Measurements from ENCODE around the gene KLF11. TPM values are rescaled to one million over a fixed set of nuclear protein-coding genes. Genes with fewer than 3 reads are reported as not detected.

KLF11 gene
- total RNA-seq, 2 experiments from 2014 or later, result 26.7 to 29.6 TPM

DNA sequence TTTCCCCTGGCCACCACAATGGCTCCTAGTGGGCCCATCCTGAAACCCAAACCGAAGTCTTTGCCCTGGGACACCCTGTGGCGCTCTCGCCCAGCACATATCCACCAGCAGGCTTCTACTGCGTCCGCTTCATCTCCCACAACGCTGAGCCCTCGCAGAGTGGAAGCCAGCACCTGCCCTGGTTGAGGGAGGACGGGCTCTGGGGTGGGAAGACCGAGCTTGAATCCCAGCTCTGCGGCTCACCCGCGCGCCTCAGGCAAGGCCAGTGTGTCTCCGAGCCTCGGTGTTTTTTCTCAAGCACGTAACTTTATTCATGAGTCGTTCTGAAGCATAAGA lies 15.6 kb downstream of the KLF11 start:
- POLR2A ChIA-PET, result no interaction called here
- H3K27ac Mint-ChIP-seq, result no peak overlapping the region

GRCh38 chr2:10059552-10060335 lies 16.4 kb downstream of the KLF11 start:
- H3K27me3 Mint-ChIP-seq, result peaks cover 3% of the 10 kb centered on the region
- no peaks in the 10 kb centered on the region for H3K27me3 ChIP-seq (ENCODE audit: control insufficient read depth in 1 of 2, insufficient read depth in 2 of 2, low read length in 2 of 2)
- ChIA-PET CTCF (interaction anchor here (2.0 kb wide), 1 partner anchor 76 kb away, joined by 5 read pairs; no protein-coding TSS in a partner anchor), POLR2A (no interaction called here)
- no peak overlapping the region for H3K4me3 ChIP-seq (ENCODE audit: low read length)
- H3K9me3 ChIP-seq (ENCODE audit: control insufficient read depth in 1 of 2, insufficient read depth in 1 of 2, low read length in 2 of 2), result peaks cover 0 to 4% of the 10 kb centered on the region in 2 experiments
- no peak for ATAC-seq (ENCODE audit: poor library complexity)
- TF ChIP-seq, protein P1, sequence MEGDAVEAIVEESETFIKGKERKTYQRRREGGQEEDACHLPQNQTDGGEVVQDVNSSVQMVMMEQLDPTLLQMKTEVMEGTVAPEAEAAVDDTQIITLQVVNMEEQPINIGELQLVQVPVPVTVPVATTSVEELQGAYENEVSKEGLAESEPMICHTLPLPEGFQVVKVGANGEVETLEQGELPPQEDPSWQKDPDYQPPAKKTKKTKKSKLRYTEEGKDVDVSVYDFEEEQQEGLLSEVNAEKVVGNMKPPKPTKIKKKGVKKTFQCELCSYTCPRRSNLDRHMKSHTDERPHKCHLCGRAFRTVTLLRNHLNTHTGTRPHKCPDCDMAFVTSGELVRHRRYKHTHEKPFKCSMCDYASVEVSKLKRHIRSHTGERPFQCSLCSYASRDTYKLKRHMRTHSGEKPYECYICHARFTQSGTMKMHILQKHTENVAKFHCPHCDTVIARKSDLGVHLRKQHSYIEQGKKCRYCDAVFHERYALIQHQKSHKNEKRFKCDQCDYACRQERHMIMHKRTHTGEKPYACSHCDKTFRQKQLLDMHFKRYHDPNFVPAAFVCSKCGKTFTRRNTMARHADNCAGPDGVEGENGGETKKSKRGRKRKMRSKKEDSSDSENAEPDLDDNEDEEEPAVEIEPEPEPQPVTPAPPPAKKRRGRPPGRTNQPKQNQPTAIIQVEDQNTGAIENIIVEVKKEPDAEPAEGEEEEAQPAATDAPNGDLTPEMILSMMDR (IDR thresholded peaks at IDR 0.05), result no peak
- no peak overlapping the region for H3K4me3 Mint-ChIP-seq
- no peak overlapping the region for H3K27ac ChIP-seq (ENCODE audit: low read depth in 1 of 2, low read length in 2 of 2)
- H3K27ac Mint-ChIP-seq, result no peak overlapping the region
- intact Hi-C loops (cut with DNase I, micrococcal nuclease), result no loop called here
- H3K4me1 Mint-ChIP-seq (ENCODE audit: low read depth), result peaks cover 6% of the 10 kb centered on the region
- H3K36me3 Mint-ChIP-seq (ENCODE audit: low read depth), result peaks cover 8% of the 10 kb centered on the region
- H3K4me1 ChIP-seq (ENCODE audit: insufficient read depth, low read length), result peaks cover 3% of the 10 kb centered on the region
- H3K9me3 Mint-ChIP-seq, result no peaks in the 10 kb centered on the region
- DNase-seq, result no peak
- no peaks in the 10 kb centered on the region for H3K36me3 ChIP-seq (ENCODE audit: insufficient read depth, low read length)

More for the DNA sequence above, 15.6 kb downstream of the KLF11 start:
- Histone ChIP-seq H3K9me3 (ENCODE audit: control insufficient read depth in 1 of 2, insufficient read depth in 1 of 2, low read length in 2 of 2) (peaks cover 0 to 4% of the 10 kb centered on the region in 2 experiments), H3K4me3 (ENCODE audit: low read length) (no peak overlapping the region), H3K27me3 (ENCODE audit: control insufficient read depth in 1 of 2, insufficient read depth in 2 of 2, low read length in 2 of 2) (no peaks in the 10 kb centered on the region), H3K27ac (ENCODE audit: low read depth in 1 of 2, low read length in 2 of 2) (no peak overlapping the region), H3K4me1 (ENCODE audit: insufficient read depth, low read length) (peaks cover 3% of the 10 kb centered on the region), H3K36me3 (ENCODE audit: insufficient read depth, low read length) (no peaks in the 10 kb centered on the region)
- no peak overlapping the region for H3K4me3 Mint-ChIP-seq
- H3K9me3 Mint-ChIP-seq, result no peaks in the 10 kb centered on the region
- peaks cover 3% of the 10 kb centered on the region for H3K27me3 Mint-ChIP-seq
- intact Hi-C loops (cut with DNase I, micrococcal nuclease), result no loop called here
- DNase-seq (no peak), ATAC-seq (ENCODE audit: poor library complexity) (no peak)
- TF ChIP-seq, protein P1 (IDR thresholded peaks at IDR 0.05), result no peak
- CTCF ChIA-PET, result no interaction called here
- peaks cover 6% of the 10 kb centered on the region for H3K4me1 Mint-ChIP-seq (ENCODE audit: low read depth)
- H3K36me3 Mint-ChIP-seq (ENCODE audit: low read depth), result peaks cover 15% of the 10 kb centered on the region

- intact Hi-C loops (cut with DNase I, micrococcal nuclease), result no loop called here
- Mint-ChIP-seq H3K4me1 (ENCODE audit: low read depth) (peaks cover 6% of the 10 kb centered on the region), H3K9me3 (no peaks in the 10 kb centered on the region), H3K4me3 (no peak overlapping the region), H3K27me3 (peaks cover 3% of the 10 kb centered on the region), H3K27ac (no peak overlapping the region), H3K36me3 (ENCODE audit: low read depth) (no peaks in the 10 kb centered on the region)
- peaks cover 0 to 4% of the 10 kb centered on the region in 2 experiments for H3K9me3 ChIP-seq (ENCODE audit: control insufficient read depth in 1 of 2, insufficient read depth in 1 of 2, low read length in 2 of 2)
- DNase-seq (no peak), ATAC-seq (ENCODE audit: poor library complexity) (no peak)
- ChIA-PET CTCF (interaction anchor here (2.0 kb wide), 1 partner anchor 77 kb away, joined by 5 read pairs; no protein-coding TSS in a partner anchor), POLR2A (no interaction called here)
- TF ChIP-seq, protein P1 (IDR thresholded peaks at IDR 0.05), result no peak
- H3K36me3 ChIP-seq (ENCODE audit: insufficient read depth, low read length), result no peaks in the 10 kb centered on the region
- H3K27me3 ChIP-seq (ENCODE audit: control insufficient read depth in 1 of 2, insufficient read depth in 2 of 2, low read length in 2 of 2), result no peaks in the 10 kb centered on the region
- H3K4me3 ChIP-seq (ENCODE audit: low read length), result no peak overlapping the region
- peaks cover 7% of the 10 kb centered on the region for H3K4me1 ChIP-seq (ENCODE audit: insufficient read depth, low read length)
- no peak overlapping the region for H3K27ac ChIP-seq (ENCODE audit: low read depth in 1 of 2, low read length in 2 of 2)
These were observed 18.0 kb downstream of the KLF11 start for GRCh38 chr2:10061221-10061925.

All from CD4-positive, alpha-beta T cell (primary cell).